IPS-18a (cell line): ENCODE data around the gene CDH23.
A peak's percentile ranks its signal among the peaks of the same experiment; 100 is the strongest.

Experiments
- H3K27ac ChIP-seq: one replicate; pipeline ENCODE4 v1.5.1; 2013; ENCODE audit warnings: low read length
- H3K27me3 ChIP-seq: one replicate; pipeline ENCODE4 v1.6.1; 2013; ENCODE audit warnings: mild to moderate bottlenecking, low read length; ENCODE audit not compliant: control insufficient read depth, insufficient read depth
- H3K36me3 ChIP-seq: one replicate; pipeline ENCODE4 v1.6.1; 2013; ENCODE audit warnings: low read depth, low read length; ENCODE audit not compliant: control insufficient read depth
- H3K4me1 ChIP-seq: one replicate; pipeline ENCODE4 v1.6.1; 2013; ENCODE audit warnings: low read depth, low read length; ENCODE audit not compliant: control insufficient read depth
- H3K4me3 ChIP-seq: one replicate; pipeline ENCODE4 v1.5.1; 2013; ENCODE audit warnings: low read length
- H3K9ac ChIP-seq: one replicate; pipeline ENCODE4 v1.6.1; 2013; ENCODE audit warnings: mild to moderate bottlenecking, low read length, moderate library complexity
- H3K9me3 ChIP-seq: one replicate; pipeline ENCODE4 v1.6.1; 2013; ENCODE audit warnings: low read depth, low read length; ENCODE audit not compliant: control insufficient read depth

The CDH23 gene

GRCh38 chr10:71622154-71622526, 225.4 kb downstream of the CDH23 start:
- Histone ChIP-seq H3K27me3 (no peaks in the 10 kb centered on the region), H3K9ac (no peak overlapping the region), H3K4me1 (peaks cover 44% of the 10 kb centered on the region), H3K9me3 (no peaks in the 10 kb centered on the region), H3K4me3 (peak overlapping the region; percentile 8), H3K27ac (no peak overlapping the region), H3K36me3 (no peaks in the 10 kb centered on the region)

GRCh38 chr10:71622616-71623015, 225.9 kb downstream of the CDH23 start:
- no peak overlapping the region for H3K27ac ChIP-seq
- H3K9ac ChIP-seq: no peak overlapping the region
- peaks cover 44% of the 10 kb centered on the region for H3K4me1 ChIP-seq
- no peaks in the 10 kb centered on the region for H3K27me3 ChIP-seq
- H3K9me3 ChIP-seq: no peaks in the 10 kb centered on the region
- H3K4me3 ChIP-seq: peak overlapping the region; percentile 8
- no peaks in the 10 kb centered on the region for H3K36me3 ChIP-seq

- Histone ChIP-seq H3K9ac (no peak overlapping the region), H3K4me3 (no peak overlapping the region), H3K36me3 (no peaks in the 10 kb centered on the region), H3K4me1 (peaks cover 44% of the 10 kb centered on the region), H3K27ac (no peak overlapping the region), H3K27me3 (no peaks in the 10 kb centered on the region), H3K9me3 (no peaks in the 10 kb centered on the region)
Observed at GRCh38 chr10:71623098-71623985, 226.6 kb downstream of the CDH23 start.

- Histone ChIP-seq H3K9me3 (no peaks in the 10 kb centered on the region), H3K27ac (no peak overlapping the region), H3K27me3 (no peaks in the 10 kb centered on the region), H3K4me1 (peaks cover 44% of the 10 kb centered on the region), H3K9ac (no peak overlapping the region), H3K4me3 (no peak overlapping the region), H3K36me3 (no peaks in the 10 kb centered on the region)
Observed at GRCh38 chr10:71623986-71624291, 227.2 kb downstream of the CDH23 start.

- Histone ChIP-seq H3K27ac (no peak overlapping the region), H3K4me3 (no peak overlapping the region), H3K36me3 (no peaks in the 10 kb centered on the region)
Observed at GRCh38 chr10:71625445-71626175, 228.9 kb downstream of the CDH23 start.

GRCh38 chr10:71627230-71627939, 230.7 kb downstream of the CDH23 start:
- Histone ChIP-seq H3K9me3 (no peaks in the 10 kb centered on the region), H3K4me1 (peaks cover 45% of the 10 kb centered on the region), H3K27me3 (peaks cover 18% of the 10 kb centered on the region), H3K36me3 (no peaks in the 10 kb centered on the region), H3K27ac (no peak overlapping the region), H3K9ac (no peak overlapping the region), H3K4me3 (no peak overlapping the region)

More at GRCh38 chr10:71625445-71626175, 228.9 kb downstream of the CDH23 start:
- H3K9me3 ChIP-seq: no peaks in the 10 kb centered on the region
- H3K4me1 ChIP-seq: peaks cover 49% of the 10 kb centered on the region
- H3K9ac ChIP-seq: no peak overlapping the region
- peaks cover 6% of the 10 kb centered on the region for H3K27me3 ChIP-seq

- H3K27me3 ChIP-seq: peaks cover 23% of the 10 kb centered on the region
- H3K4me3 ChIP-seq: no peak overlapping the region
- H3K4me1 ChIP-seq: peaks cover 45% of the 10 kb centered on the region
- no peak overlapping the region for H3K9ac ChIP-seq
- no peaks in the 10 kb centered on the region for H3K9me3 ChIP-seq
- H3K27ac ChIP-seq: no peak overlapping the region
- no peaks in the 10 kb centered on the region for H3K36me3 ChIP-seq
Observed at GRCh38 chr10:71627956-71628355, 231.2 kb downstream of the CDH23 start.

- peaks cover 45% of the 10 kb centered on the region for H3K4me1 ChIP-seq
- no peaks in the 10 kb centered on the region for H3K36me3 ChIP-seq
- no peak overlapping the region for H3K4me3 ChIP-seq
- no peak overlapping the region for H3K9ac ChIP-seq
- no peak overlapping the region for H3K27ac ChIP-seq
- H3K27me3 ChIP-seq: peaks cover 35% of the 10 kb centered on the region
- H3K9me3 ChIP-seq: no peaks in the 10 kb centered on the region
Observed at GRCh38 chr10:71629131-71629530, 232.4 kb downstream of the CDH23 start.

- Histone ChIP-seq H3K36me3 (no peaks in the 10 kb centered on the region), H3K4me3 (no peak overlapping the region), H3K4me1 (peaks cover 53% of the 10 kb centered on the region), H3K9me3 (no peaks in the 10 kb centered on the region), H3K9ac (no peak overlapping the region), H3K27me3 (peaks cover 45% of the 10 kb centered on the region), H3K27ac (no peak overlapping the region)
Observed at GRCh38 chr10:71630168-71630567, 233.4 kb downstream of the CDH23 start.

GRCh38 chr10:71631007-71631861, 234.5 kb downstream of the CDH23 start:
- Histone ChIP-seq H3K4me1 (peaks cover 54% of the 10 kb centered on the region), H3K27ac (no peak overlapping the region), H3K9me3 (no peaks in the 10 kb centered on the region), H3K27me3 (peaks cover 56% of the 10 kb centered on the region), H3K4me3 (no peak overlapping the region), H3K36me3 (no peaks in the 10 kb centered on the region), H3K9ac (no peak overlapping the region)
